GM21576 (cell line): ENCODE results near the gene TENM3.

Experiments used
- ATAC-seq: cut with Tn5 transposase; IDR thresholded peaks from one replicate; pipeline ENCODE4 v1.9.1; 2021; ENCODE audit warnings: mild to moderate bottlenecking, moderate library complexity; ENCODE audit not compliant: unreplicated experiment

TENM3 gene

DNA sequence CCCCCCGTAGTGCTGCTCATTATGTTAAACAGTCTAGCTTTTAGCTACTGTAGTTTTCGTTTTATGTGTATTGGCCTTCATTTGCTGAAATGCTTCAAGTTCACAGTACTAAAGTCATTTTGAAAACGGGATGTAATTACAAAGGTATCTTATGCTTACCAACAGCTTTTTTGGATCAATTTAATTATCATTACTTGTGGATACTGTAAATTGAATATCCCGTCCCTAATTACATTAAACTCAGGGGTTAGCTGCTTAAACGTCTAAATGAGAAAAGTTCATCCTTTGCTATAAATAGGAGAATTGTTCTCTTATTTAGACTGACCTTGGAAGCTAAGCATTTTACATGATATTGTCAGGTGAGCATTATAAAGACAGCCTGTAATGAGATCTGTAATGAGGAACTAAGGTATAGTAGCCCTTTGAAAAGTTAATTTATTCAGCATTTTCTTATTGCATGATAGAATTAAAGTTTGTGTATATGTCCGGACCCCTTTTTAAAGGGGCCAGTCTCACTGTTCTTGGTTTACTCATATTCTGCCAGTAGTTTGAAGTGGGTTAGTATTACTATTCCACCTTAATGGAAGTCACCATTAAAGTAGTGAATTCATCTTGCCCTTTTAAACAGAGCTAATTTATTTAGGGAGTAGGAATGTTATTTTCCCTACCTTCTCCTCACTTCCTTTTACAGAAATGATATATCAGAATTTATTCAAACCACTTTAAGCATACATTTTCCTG is 252.6 kb downstream of the TENM3 start:
- ATAC-seq, result no peak

- ATAC-seq, result no peak
Observed at GRCh38 chr4:182496408-182496807, 253.2 kb downstream of the TENM3 start.

GRCh38 chr4:182502064-182502463 is 258.9 kb downstream of the TENM3 start:
- no peak for ATAC-seq

- no peak for ATAC-seq
Observed at GRCh38 chr4:182504463-182504862, 261.3 kb downstream of the TENM3 start.

- no peak for ATAC-seq
Observed at GRCh38 chr4:182507805-182508204, 264.6 kb downstream of the TENM3 start.

DNA sequence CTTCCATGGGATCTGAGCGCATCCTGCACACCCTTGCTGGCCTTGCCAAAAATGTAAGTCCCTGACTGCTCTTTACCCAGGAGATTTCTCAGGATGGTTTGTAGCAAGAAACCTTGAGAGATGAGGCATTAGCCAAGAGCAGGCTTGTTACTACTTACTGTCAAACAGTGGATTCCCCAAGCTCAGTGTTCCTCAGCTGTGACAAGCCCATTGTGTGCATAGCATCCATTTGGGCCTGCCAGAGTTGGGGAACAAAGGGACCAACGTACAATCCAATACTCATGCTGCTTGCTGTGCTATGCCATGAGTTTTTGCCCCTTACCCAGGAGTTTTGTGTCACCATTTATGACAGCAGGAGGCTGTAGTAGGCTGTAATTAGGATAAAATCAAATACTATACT is 267.6 kb downstream of the TENM3 start:
- ATAC-seq, result no peak

DNA sequence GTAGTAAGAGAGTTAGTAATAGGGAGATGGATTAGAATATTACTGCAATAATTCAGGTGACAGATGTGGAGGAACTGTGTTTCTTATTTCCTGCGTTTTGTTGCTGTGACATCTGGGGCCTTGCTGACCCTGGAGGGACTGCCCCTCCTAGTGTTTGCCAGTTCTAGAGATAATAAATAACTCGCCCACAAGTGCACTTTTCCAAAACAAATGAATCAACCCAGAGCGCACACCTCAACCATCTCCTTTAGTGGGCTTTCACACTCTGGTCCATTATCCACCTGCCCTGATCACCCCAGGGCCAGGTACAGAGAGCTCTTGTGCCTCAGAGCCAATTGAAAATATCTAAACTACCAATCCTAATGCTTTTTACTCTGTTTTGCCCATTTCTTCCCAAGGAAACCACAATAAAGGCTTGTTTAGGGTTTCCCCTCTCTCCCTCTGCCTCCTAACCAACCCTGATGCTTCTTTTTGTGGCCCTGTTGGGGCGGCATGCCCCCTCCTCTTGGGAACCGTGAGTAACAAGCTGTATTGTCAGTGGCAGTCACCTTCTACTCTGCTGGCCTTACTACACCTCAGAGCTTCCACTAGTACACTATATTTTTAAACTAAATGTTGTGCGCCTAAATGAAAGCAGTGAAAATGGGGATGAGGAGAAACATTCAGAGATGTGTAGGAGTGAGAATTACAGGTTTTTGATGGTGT is 270.5 kb downstream of the TENM3 start:
- ATAC-seq, result no peak

GRCh38 chr4:182518421-182518820 is 275.2 kb downstream of the TENM3 start:
- ATAC-seq, result no peak

- ATAC-seq, result no peak
Observed at GRCh38 chr4:182519528-182519927, 276.3 kb downstream of the TENM3 start.

- ATAC-seq, result no peak
Observed at GRCh38 chr4:182521011-182521410, 277.8 kb downstream of the TENM3 start.

DNA sequence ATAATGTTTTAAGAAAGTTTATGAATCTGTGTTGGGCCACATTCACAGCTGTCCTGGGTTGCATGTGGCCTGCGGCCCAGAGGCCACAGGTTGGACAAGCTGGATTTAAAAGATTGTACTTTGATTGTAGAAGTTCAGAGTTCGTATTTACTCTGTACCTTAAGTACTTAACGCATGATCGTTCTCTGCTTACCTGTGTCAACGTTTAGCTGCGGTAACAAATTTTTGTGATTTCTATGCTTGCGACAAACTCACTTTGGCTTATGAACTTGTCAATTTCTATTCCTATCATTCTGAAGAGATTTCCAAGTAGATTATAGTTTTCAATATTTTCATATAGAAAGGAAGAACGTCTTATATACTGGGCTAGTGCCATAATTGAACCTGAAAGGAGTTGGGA is 285.6 kb downstream of the TENM3 start:
- no peak for ATAC-seq

GRCh38 chr4:182530451-182530850 is 287.2 kb downstream of the TENM3 start:
- ATAC-seq, result no peak

DNA sequence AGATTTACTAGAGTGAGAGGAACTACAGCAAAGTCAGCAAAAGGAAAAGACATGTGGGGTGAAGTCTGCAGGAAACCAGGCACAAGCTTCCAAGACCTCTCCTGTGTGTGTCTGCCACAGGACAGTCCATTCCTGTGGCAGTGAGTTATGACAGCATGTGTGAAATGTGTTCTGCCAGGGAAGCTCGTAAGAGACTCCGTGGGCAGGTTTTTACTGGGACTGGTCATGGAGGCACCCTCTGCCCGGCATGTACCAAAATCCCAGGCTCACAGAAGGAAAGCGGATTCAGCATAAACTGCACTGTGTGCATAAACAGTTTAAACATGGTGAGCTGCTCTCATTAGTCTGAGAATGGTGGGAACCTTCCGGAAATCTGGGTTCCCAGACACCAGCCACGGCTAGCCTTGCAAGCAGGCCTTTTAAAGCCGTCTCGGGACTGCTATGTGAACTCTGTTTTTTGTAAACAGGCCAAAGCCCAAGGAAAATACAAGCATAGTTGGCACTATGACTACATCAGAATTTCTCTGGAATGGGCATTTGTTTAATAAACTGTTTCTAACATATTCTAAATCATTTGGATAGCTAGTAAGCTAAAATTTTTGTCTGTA is 288.5 kb downstream of the TENM3 start:
- ATAC-seq, result no peak

- ATAC-seq, result no peak
Observed at GRCh38 chr4:182532441-182532840, 289.2 kb downstream of the TENM3 start.

DNA sequence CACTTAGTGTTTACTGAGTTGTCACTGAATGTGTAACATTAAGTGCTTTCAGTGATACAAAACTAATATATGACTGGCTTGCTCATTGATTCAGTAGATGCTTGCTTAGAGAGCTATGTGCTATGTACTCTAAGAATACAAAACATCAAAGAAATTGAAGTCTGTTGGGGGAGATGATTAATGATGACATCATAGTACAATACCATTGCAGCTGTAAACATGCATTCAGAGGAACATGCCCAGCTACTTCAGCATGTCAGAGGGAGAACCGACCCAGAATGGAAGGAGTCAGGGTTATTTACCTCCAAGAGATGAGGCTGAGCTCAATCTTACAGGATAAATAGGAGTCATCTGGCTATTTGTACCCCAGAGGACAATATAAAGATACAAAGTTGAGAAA is 290.8 kb downstream of the TENM3 start:
- no peak for ATAC-seq

GRCh38 chr4:182536221-182536811 is 293.1 kb downstream of the TENM3 start:
- ATAC-seq, result no peak

- ATAC-seq, result no peak
Observed at GRCh38 chr4:182537031-182537795, 294.0 kb downstream of the TENM3 start.

GRCh38 chr4:182538031-182538430 is 294.8 kb downstream of the TENM3 start:
- no peak for ATAC-seq

DNA sequence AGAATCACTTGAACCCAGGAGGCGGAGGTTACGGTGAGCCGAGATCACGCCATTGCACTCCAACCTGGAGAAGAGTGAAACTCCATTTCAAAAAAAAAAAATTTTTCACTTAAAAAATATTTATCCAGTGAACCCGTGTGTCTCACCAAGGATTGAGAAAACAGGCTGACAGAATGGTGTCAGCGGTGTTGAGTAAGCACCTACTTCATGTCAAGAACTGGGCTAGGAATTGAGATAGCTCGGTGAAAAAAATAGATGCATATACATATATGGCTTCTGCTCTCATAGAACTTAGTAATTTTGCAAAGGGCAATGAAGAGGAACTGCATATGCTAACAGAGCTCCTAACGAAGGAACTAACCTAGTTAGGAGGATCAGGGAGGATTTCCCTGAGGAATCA is 297.3 kb downstream of the TENM3 start:
- ATAC-seq, result no peak

DNA sequence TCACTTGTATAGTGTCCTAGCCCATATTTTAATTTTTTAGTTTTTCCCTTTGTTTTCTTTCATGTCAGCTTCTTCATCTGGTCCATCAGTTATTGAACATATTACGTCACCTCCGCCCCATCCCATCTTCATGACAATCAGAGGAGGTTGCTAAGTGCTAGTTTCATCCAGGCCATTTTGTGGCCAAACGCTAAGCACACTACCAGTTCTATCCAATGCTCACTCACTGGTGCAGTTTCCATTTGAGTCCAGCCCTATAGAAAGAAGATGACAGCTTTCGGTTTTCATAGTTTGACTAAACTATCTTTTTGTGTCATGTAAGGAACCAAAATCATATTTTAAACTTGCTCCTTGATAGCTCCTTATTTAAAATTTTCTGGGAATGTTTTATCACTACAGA is 304.2 kb downstream of the TENM3 start:
- peak; percentile 100 for ATAC-seq

- no peak for ATAC-seq
Observed at GRCh38 chr4:182548156-182548555, 305.0 kb downstream of the TENM3 start.
